HG03280 (cell line): ENCODE results near the gene FNDC11.
"Not testable (repeated sequence)": the region's sequence is repeated elsewhere in the genome, so short reads cannot be mapped to it uniquely, and the experiment has no call there.

Source experiments
- ATAC-seq: cut with Tn5 transposase; IDR thresholded peaks from one replicate; pipeline ENCODE4 v1.9.1; 2021; ENCODE audit warnings: mild to moderate bottlenecking, moderate library complexity; ENCODE audit not compliant: unreplicated experiment

FNDC11 gene, protein sequence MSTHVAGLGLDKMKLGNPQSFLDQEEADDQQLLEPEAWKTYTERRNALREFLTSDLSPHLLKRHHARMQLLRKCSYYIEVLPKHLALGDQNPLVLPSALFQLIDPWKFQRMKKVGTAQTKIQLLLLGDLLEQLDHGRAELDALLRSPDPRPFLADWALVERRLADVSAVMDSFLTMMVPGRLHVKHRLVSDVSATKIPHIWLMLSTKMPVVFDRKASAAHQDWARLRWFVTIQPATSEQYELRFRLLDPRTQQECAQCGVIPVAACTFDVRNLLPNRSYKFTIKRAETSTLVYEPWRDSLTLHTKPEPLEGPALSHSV

DNA sequence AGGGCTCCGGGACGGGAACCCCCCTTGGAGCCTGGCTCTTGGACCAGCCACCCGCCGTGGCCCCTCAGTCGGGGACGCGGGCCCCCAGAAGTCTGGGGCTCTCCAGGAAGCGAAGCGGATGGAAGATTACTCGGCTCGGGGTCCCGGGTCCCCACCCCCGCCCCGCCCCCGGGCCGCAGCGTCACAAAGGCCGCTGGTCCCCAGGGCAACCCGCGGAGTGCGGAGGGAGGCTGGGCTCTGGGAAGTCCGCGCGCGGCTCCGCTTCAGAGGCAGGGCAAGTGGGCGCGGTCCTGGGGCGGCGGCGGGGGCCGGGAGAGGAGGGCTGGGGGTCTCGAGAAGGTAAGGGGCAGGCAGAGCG, at the start of gene FNDC11:
Gene FNDC11 (plus strand): TSS at position 227 of the 358 bp plus-strand sequence. CDS start 1,505 bp downstream, outside the sequence.
- ATAC-seq: peak; percentile 19

DNA sequence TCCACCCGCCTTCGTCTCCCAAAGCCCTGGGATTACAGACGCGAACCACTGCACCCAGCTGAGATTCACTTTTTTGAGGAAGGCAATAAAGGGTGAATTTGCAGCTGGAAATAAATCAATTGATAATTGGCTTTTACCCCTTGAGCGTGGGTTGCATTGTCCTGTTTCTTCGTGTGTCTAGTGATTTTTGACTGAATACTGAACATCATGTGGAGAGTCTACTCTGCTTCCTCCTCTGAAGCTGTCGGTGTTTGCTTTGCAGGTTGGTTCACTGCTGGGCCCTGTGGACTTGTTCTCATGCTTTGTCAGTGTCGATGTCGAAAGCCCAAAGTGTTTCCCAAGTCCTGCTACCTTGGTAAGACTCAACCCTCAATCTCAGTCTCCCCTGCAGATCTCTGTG, 49.3 kb upstream of the FNDC11 start:
- ATAC-seq: no peak

DNA sequence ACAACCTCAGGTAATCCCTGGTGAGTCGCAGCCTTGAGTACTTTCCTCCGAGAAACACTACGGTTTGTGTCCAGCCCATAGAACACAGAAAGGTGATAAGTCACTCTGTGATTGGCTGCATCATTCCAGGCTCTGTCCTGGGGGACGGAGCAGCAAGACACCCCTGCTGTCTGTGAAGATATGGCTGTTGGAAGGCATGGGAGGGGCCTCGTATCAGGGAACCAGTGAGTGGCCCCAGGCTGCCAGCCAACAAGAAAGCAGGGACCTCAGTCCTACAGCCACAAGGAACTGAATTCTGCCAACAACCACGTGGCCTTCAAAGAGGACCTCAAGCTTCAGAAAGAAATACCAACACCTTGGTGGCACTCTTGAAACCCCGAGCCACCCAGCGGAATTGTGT, 48.7 kb upstream of the FNDC11 start:
- ATAC-seq: no peak

DNA sequence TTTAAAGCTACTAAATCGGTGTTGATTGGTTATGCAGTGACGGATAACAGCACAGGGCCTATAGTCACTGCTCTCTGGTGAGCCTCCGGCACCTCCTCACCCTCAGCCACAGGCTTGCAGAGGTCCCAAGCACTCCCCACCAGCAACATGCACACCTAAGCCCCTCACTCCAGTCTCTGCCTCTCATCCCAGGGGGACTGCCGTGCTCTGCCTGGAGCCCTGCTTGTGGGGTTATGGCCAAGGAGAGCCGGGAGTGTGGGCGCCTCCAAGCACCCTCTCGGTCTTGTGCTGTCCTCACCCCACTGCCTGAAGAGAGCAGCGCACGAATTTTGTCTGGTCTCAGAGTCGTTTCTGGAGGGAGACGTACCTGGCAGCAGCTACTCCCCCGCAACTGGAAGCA, 48.2 kb upstream of the FNDC11 start:
- no peak for ATAC-seq

DNA sequence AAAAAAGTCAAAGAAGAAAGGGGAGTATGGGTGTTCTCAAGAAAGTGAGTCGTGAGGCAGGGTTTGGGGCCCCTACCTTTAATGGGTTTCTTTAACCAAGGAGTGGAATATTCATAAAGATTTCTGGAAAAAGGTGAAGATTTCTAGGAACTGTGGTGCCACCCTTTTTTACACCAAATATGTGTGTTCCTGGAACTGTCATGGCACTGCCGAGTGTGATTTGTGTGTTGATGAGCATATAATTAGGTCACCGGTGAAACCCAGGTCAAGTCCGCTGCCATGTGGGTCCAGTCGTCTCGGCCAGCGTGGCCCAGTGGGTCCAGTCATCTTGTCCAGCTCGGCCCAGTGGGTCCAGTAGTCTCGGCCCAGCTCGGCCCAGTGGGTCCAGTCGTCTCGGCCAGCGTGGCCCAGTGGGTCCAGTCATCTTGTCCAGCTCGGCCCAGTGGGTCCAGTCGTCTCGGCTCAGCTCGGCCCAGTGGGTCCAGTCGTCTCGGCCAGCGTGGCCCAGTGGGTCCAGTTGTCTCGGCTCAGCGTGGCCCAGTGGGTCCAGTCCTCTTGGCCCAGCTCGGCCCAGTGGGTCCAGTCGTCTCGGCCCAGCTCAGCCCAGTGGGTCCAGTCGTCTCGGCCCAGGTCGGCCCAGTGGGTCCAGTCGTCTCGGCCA, 46.7 kb upstream of the FNDC11 start:
- no peak for ATAC-seq

DNA sequence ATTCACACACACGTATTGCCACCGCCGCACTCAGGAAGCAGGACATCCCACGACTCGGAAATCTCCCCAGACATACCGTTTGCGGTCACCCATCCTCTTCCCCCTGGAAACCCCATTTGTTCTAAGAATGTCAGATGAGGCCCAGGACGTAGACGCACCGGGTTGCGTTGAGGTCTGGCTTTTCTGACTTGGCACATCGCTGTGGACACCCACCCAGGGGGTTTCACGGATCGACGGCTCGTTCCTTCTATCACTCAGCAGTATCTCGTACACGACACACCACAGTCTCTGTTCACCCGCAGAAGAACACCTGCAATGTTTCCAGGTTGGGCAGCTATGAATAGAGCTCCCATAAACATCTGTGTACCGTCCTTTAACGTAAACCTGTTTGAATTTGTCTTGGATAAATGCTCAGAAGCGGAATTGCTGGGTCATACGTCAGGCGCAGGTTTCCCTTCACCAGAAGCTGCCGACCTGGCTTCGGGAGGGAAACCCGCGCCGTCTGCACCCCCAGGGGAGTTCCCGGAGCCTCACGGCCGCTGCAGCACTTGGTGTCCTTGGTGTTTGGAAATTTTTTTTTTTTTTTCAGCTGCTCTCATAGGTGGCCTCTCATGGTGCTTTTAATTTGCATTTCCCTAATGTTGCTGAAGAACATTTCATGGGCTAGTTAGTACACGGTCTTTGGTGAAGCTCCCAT, 45.7 kb upstream of the FNDC11 start:
- ATAC-seq: no peak

DNA sequence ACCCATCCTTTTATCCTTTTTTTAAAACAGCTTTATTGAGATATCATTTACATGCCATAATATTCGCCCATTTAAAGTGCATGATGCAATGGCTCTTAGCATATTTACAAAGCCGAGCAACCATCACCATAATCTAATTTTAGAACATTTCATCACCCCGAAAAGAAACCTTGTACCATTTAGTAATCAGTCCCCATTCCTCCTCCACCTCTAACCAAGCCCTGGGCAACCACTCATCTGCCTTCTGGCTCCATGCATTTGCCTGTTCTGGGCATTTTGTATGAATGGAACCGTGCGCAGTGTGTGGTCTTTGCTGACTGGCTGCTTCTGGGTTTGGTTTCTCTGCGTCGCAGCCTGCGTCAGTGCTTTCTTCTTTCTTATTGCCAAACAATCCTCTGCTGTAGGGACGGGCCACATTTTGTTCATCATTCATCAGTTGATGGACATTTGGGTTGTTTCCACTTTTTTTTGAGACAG, 44.8 kb upstream of the FNDC11 start:
- no peak for ATAC-seq

DNA sequence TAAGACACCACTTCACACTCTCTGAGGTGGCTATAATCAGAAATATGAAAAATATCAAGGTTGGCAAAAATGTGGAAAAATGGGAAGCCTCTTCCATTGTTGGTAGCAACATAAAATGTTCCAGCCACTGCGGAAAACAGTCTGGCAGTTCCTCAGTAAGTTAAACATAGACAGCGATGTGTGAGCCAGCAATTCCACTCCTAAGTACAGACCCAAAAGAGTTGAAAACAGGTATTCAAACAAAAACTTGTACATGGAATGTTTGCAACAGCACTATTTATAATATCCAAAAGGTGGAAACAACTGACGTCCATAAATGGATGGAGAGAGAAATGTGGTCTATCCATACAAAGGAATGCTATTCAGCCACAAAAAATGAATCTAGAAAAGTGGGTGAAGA, 40.8 kb upstream of the FNDC11 start:
- no peak for ATAC-seq

DNA sequence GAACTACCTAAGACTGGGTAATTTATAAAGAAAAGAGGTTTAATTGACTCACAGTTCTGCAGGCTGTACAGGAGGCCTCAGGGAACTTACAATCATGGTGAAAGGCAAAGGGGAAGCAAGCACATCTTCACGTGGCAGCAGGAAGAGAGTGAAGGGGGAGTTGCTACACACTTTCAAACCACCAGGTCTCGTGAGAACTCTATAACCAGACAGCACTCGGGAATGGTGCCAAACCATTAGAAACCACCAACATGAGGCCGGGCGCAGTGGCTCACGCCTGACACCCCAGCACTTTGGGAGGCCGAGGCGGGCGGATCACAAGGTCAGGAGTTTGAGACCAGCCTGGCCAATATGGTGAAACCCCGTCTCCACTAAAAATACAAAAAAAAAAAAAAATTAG, 39.4 kb upstream of the FNDC11 start:
- ATAC-seq: not testable (repeated sequence)

DNA sequence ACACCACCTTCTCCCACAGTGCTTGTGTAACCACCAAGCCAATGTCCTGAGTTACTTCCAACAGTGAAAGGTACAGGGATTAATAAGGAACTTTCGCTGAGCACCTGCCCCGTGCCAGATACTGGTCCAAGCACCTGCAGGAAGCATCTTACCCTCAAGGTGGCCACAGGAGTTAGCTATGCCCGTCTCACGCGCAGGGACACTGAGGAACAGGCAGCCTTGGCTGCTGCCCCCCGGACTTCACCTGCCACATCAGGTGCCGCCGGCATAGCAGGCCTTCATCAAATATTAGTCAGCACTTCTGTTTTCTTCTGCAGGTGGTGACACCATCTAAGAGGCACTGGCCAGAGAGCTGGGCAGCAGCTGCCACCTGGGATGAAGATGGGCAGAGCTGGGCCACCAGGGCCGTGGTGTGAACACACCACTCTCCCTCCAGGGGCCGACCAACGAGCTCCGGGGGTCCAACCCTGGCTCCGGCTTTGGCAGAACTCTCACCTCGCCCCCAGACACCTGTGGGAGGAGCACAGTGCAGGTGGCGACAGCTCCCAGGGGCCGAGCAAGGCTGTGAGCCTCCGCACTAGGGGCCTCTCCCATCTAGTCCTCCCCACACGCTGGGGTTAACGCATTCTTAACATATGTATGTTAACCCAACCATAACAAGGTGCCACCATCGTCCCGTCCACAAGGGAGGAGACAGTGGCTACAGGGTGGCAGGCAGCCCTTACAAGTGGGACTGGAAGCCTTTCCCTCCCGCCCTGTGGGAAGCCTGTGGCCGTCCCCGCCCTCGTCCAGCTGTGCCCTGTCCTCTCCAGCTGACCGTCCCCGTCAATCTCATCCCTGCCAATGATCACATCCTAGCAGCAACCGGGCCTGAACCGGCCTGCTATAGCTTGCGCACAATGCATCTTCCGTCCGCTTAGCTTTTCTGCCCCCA, 36.3 kb upstream of the FNDC11 start:
- ATAC-seq: no peak

DNA sequence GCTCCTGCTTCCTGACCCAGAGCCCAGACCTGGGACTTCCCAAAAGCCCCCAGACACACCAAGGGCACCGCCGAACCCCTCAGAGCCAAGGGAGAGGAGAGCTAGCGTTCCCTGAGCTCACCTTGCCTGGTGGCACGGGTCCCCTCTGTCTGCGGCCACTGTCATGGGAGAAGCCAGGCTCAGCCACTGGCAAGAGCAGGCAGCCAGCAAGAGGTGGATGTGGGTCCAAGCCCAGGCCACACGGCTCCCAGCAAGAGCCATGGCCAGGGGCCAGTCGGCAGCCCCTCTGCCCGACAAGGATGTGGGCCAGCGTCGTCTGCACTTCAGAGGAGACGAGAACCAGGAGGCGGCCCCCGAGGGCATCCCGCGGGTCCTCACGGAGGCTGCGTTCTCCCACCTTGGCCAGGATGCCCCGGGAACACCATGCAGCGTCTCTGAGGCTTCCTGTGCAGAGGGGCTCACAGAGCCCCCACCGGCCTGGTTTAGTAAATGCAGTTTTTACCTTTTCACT, 35.6 kb upstream of the FNDC11 start:
- no peak for ATAC-seq

DNA sequence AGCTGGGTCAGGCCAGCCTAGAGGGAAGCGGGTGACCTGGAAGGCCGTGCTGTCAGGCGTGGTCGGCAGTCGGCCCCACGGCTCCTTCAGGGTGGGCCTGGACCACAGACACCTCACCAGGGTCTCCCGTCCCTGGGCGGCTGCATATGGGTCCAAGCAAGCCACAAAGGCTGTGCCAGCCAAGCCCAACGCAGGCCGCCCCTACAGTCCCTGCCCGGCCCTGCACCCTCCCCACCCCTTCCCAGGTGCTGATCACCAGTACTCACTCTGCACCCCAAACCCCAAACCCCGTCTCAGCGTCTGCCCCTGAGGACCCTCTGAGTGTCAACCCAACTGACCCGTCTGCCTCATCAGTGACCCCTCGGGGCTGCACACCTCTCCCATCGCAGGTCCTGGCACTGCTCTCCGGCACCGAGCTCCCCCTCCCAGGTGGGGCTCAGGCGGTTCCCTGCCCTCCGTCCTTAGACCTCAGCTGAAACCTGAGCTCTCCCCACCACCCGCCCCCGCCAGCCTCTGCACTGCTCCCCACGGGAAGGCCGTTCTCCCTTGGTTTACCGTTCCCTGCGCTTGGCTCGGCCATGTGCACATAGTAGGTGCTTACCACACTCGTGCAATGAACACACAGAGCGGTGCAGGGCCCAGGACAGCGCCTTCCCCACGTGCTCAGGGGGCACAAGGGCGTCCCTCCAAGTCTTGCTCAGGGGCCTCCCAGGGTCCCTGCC, 34.9 kb upstream of the FNDC11 start:
- ATAC-seq: no peak

DNA sequence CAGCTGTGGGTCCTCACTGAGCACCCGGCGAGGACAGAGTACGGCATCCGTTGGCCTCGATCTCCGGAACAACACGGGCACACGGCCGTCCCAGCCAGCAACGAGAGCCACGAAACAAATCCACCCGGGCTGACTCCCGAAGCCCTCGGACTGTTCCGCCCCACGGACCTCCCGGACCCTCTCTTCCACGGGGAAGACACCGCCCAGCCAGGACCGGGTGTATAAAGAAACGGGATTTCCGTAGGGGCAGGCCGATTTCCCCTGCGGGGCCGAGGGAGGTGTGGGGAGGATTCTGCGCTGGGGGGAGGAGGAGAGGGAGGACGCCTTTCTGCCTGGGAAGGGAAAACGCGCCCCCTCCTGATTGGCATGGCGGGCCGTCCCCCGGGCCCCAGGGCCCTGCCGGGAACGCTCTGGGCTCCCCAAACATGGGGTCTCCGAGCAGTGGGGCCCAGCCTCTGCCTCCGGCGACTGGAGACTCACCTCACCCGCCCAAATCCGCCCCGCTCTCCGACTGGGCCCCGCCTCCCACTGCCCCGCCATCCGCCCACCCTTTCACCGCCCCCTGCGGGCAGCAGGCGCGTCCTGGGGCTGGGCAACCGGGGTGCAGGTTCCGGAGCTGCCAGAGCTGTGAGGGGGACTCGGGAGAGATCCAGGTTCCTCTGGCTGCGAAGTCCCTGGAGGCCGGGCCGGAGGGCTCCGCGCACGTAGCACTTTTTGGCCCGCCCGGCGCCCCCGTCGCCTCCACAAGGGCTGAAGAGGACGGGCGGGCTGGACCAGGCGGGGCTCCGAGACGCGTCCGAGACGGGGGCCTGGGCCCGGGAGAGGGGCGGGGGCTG, 34.1 kb upstream of the FNDC11 start:
- ATAC-seq: peak; percentile 34

DNA sequence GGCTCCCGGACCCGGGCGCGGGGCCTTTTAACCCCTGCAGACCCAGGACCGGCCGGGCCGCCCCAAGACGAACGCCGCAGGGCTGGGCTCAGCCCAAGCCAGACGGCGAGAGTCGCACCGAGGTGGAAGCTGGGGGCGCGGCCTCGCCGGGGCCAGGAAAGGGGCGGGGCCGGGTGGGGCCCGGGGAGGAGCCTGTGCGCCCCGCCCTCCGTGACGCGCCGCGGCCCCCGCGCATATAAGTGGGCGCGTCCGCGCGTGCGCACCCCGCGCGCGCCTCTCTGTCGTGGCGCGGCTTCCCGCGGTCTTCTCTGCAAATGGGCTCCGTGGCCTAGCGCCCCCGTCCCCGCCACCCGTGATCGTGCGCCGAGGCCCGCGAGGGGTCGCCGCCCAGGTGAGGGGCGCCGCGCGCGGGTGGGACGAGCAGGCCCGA, 33.4 kb upstream of the FNDC11 start, which contains the start of gene PPDPF:
Gene PPDPF (plus strand): TSS at position 262 of the 430 bp plus-strand sequence. CDS start 544 bp downstream, outside the sequence.
- ATAC-seq: peak; percentile 60

DNA sequence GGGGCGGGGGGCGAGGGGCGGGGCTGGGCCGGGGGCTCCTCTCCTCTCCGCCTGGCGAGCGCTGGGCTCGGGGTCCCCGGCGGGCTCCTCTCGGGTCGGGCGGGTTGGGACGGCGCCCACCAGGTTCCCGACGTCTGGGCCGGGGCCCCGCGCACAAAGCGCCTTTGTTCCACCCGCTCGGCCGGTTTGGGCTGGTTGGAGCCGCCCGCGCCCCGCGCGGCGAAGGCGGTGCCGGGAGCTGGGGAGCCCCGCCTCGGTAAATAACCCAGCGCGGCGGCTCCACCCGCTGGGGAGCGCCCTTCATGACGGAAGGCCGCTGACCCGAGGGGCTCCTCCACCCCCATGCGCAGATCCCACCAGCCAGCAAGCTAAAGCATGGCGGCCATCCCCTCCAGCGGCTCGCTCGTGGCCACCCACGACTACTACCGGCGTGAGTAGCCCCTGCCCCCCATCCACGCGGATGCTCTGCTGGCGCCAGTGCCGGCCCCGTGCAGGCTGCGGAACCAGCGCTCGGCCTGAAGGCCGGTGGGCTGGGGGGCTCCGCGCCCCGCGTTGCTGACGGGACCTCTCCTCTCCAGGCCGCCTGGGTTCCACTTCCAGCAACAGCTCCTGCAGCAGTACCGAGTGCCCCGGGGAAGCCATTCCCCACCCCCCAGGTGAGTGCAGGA, 32.9 kb upstream of the FNDC11 start:
- ATAC-seq: peak; percentile 48

DNA sequence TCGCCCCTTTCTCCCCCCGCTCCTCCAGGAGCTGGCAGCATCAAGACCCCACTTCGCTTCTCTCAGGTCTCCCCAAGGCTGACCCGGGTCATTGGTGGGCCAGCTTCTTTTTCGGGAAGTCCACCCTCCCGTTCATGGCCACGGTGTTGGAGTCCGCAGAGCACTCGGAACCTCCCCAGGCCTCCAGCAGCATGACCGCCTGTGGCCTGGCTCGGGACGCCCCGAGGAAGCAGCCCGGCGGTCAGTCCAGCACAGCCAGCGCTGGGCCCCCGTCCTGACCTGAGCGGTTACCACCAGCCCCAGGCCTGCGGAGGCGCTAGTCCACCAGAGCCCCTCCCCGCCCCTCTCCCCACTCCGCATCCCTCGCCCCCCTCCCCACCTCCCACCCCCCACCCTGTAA, 32.4 kb upstream of the FNDC11 start:
- no peak for ATAC-seq

DNA sequence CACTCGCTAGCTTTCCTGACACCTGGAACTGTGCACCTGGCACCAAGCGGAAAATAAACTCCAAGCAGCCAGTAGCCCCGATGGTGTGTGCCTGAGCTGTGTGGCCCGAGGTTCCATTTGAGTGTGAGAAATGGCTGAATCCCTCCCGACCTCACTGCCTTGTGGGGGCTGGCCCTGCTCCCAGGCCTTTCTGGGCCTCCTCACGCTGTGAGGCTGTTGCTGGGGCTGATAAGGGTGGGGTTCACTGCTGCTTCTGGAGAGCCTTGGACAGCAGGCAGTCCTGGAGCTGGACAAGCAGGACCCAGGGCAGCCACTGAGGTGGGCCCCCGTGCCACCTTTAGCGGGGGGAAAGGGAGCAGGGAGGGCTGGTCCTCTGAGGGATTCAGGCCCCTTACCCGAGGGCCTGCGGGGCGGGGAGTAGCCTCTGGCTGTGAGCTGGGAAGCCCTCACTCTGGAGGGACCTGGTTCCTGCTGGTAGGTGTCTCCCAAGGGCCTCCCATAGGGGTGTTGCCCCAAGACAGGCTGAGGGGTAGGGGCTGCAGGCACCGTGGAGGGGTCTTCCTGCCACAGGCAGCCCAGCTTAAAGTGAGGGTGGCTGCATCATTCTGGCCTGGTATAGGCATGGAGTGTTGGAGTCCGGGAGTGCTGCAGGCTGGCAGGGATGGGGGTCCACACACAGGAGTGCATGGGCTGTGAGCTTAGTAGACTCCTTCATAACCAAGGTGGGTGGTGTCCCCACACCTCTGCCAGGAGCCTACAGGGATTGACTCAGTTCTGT, 31.7 kb upstream of the FNDC11 start:
- ATAC-seq: no peak
